K562 (cell line): ENCODE data around the gene GADD45GIP1. TPM values are rescaled to one million over a fixed set of nuclear protein-coding genes. Genes with fewer than 3 reads are reported as not detected.

Experiments
- ESRRA ChIP-seq: fragments of 450-650 bp; IDR thresholded peaks from 2 replicates; pipeline ENCODE4 v1.6.1; 2014; ENCODE audit warnings: low read depth, mild to moderate bottlenecking, moderate library complexity, borderline replicate concordance
- HDAC2 ChIP-seq: fragments of 450-650 bp; IDR thresholded peaks from 2 replicates; pipeline ENCODE4 v1.6.1; 2016; ENCODE audit warnings: mild to moderate bottlenecking
- JUN ChIP-seq, 2 experiments: sonication (generic) in 1 of 2; formaldehyde crosslinking in 1 of 2; IDR thresholded peaks; 2 replicates each; pipeline versions ENCODE4 v1.6.1 to v1.8.0; 2012 to 2022; ENCODE audit warnings: borderline replicate concordance in 2 of 2, mild to moderate bottlenecking in 2 of 2, improper control_type of control experiment in 1 of 2, low read depth in 1 of 2, low read length in 1 of 2, missing genetic modification reagents in 1 of 2
- KDM2B ChIP-seq: fragments of 250-450 bp; sonication (Bioruptor Pico); IDR thresholded peaks from 2 replicates; pipeline ENCODE4 v1.8.0; 2021; ENCODE audit warnings: mild to moderate bottlenecking, moderate library complexity
- LARP7 ChIP-seq: fragments of 450-650 bp; IDR thresholded peaks from 2 replicates; pipeline ENCODE4 v1.6.1; 2016
- MAFK ChIP-seq: IDR thresholded peaks from 2 replicates; pipeline ENCODE4 v1.6.1; 2011; ENCODE audit warnings: low read length, improper control_type of control experiment
- MEIS2 ChIP-seq: fragments of 450-650 bp; IDR thresholded peaks from 2 replicates; pipeline ENCODE4 v1.6.1; 2014; ENCODE audit warnings: mild to moderate bottlenecking; ENCODE audit not compliant: partially characterized antibody
- NEUROD1 ChIP-seq: fragments of 150-350 bp; IDR thresholded peaks from 2 replicates; pipeline ENCODE4 v1.6.1; 2014; ENCODE audit warnings: borderline replicate concordance, low read length, low read depth; ENCODE audit not compliant: partially characterized antibody
- NKRF ChIP-seq: fragments of 450-650 bp; IDR thresholded peaks from 2 replicates; pipeline ENCODE4 v1.6.1; 2016; ENCODE audit warnings: borderline replicate concordance
- PTBP1 ChIP-seq: fragments of 200-400 bp; formaldehyde crosslinking; IDR thresholded peaks from 2 replicates; pipeline ENCODE4 v1.6.1; 2017; ENCODE audit warnings: low read depth, low read length
- RBM34 ChIP-seq: fragments of 200-400 bp; formaldehyde crosslinking; IDR thresholded peaks from 2 replicates; pipeline ENCODE4 v1.6.1; 2018; ENCODE audit warnings: low read length, borderline replicate concordance; ENCODE audit not compliant: insufficient read depth
- RHOXF2B ChIP-seq: fragments of 250-450 bp; sonication (Bioruptor Pico); conservative IDR thresholded peaks from 2 replicates; pipeline ENCODE4 v1.5.1; 2021
- TAF7 ChIP-seq: fragments of 450-650 bp; IDR thresholded peaks from 2 replicates; pipeline ENCODE4 v1.6.1; 2016; ENCODE audit warnings: missing genetic modification characterization, missing compliant biosample characterization
- TBL1XR1 ChIP-seq, 2 experiments: IDR thresholded peaks; 2 replicates each; pipeline ENCODE4 v1.6.1; 2012; ENCODE audit warnings: improper control_type of control experiment in 2 of 2, low read length in 2 of 2, mild to moderate bottlenecking in 1 of 2
- ZNF407 ChIP-seq: fragments of 450-650 bp; IDR thresholded peaks from 2 replicates; pipeline ENCODE4 v1.6.1; 2016; ENCODE audit warnings: low read depth
- ZNF717 ChIP-seq: fragments of 250-450 bp; sonication (Bioruptor Pico); IDR thresholded peaks from 2 replicates; pipeline ENCODE4 v1.5.0; 2021
- polyA plus RNA-seq, 8 experiments: library from polyadenylated mRNA; depleted of rRNA in 4 of 8; stranded (reverse) in 5 of 8; unstranded in 3 of 8; fragments of >200 nt; fragmentation: Nextera tagmentation in 2 of 8; fragmentation: Illumina TruSeq in 1 of 8; extraction: Ambion mirVana in 2 of 8; extraction: Trizol in 1 of 8; gene quantifications; 2 replicates each; pipeline versions ENCODE4 v1.2.1 to v1.2.3, GENCODE V29; 2011 to 2014; ENCODE audit warnings: inconsistent platforms in 1 of 8, missing spikeins in 1 of 8
- total RNA-seq, 7 experiments: library from RNA; depleted of rRNA in 6 of 7; stranded (reverse); fragments of >200 nt in 6 of 7; fragmentation: Illumina TruSeq in 2 of 7; extraction: Trizol in 2 of 7; gene quantifications; 2 replicates each; pipeline versions ENCODE4 v1.2.1 to v1.2.3, GENCODE V29; 2011 to 2021; ENCODE audit warnings: low replicate concordance in 1 of 7
- TF ChIP-seq, protein P1 (sequence below), 2 experiments: fragments of 450-650 bp in 1 of 2; sonication (generic) in 1 of 2; formaldehyde crosslinking in 1 of 2; IDR thresholded peaks in 1 of 2; conservative IDR thresholded peaks in 1 of 2; 2 replicates each; pipeline versions ENCODE4 v1.6.1 to v1.8.1; 2016 to 2023; ENCODE audit warnings: mild to moderate bottlenecking in 2 of 2, moderate library complexity in 2 of 2, inconsistent platforms in 1 of 2, missing genetic modification reagents in 1 of 2

The GADD45GIP1 gene
- total and polyA plus RNA-seq, 9 of the 15 experiments (the other 6 are each of a cell fraction or from before 2014, with no cell fraction given) = 5.1 to 161 (median 29.2) TPM

DNA sequence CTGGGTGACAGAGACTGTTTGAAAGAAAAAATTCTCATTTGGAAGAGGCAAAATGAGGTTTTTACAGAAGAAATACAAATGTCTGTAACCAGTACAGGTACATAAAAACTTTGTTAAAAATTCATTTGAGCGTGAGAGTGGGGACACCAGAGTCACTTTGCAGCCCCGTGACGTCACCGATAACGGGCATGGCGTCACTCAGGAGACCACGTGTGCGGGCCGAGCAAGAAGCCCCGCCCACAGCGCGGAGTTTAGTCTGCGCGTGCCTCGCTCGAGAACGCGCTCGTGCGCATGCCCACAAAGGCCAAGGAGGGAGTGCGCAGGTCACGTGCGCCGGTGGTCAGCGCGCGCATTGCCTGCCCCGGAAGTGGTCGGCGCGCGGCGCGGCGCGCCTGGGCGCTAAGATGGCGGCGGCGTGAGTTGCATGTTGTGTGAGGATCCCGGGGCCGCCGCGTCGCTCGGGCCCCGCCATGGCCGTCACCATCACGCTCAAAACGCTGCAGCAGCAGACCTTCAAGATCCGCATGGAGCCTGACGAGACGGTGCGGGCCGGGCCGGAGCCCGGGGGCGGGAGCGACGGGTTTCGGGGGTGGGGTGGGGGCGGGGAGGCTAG is 11.4 kb downstream of the GADD45GIP1 start, which contains the start of gene RAD23A (continued):
- TF ChIP-seq ZNF407 (no peak), RHOXF2B (CRISPR knock-in tag) (peak; percentile 66; the same call in 1 of the 2 replicates), MEIS2 (peak; percentile 94), NEUROD1 (peak; percentile 64), TBL1XR1 (IDR thresholded peaks at IDR 0.05; ENCODE audit: low read length in 2 of 2) (peak in 1 of 2 experiments; percentile 90; a peak in 2 of 4 replicates), ZNF717 (CRISPR knock-in tag) (no peak), HDAC2 (no peak), ESRRA (peak; percentile 92), KDM2B (CRISPR knock-in tag) (0 out of 2 replicates have a peak, but pooled peaks have one; percentile 53), LARP7 (no peak), NKRF (peak; percentile 63; the same call in 1 of the 2 replicates), TAF7 (peak; percentile 83), MAFK (no peak), PTBP1 (0 out of 2 replicates have a peak, but pooled peaks have one; percentile 63), JUN (IDR thresholded peaks at IDR 0.05; ENCODE audit: borderline replicate concordance, low read depth, low read length) (peak; percentile 85), JUN (CRISPR knock-in tag; IDR thresholded peaks at IDR 0.05; ENCODE audit: borderline replicate concordance) (0 out of 2 replicates have a peak, but pooled peaks have one; percentile 72), RBM34 (no peak)
- TF ChIP-seq, protein P1, sequence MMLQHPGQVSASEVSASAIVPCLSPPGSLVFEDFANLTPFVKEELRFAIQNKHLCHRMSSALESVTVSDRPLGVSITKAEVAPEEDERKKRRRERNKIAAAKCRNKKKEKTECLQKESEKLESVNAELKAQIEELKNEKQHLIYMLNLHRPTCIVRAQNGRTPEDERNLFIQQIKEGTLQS (IDR thresholded peaks at IDR 0.05) = peak; percentile 99
- TF ChIP-seq, protein P1 (CRISPR knock-in tag; conservative IDR thresholded peaks at IDR 0.05) = 0 out of 2 replicates have a peak, but pooled peaks have one; percentile 53
